Mesenchymal stem cell (in vitro differentiated cells and primary cell): ENCODE measurements around the gene CAPN10.

ENCODE experiments used
- DNase-seq: peaks from one replicate; pipeline ENCODE4 v3.0.0-alpha.2; 2013
- H2AFZ ChIP-seq: one replicate; pipeline ENCODE4 v1.6.1; 2013; ENCODE audit warnings: low read depth, mild to moderate bottlenecking, control low read depth, inconsistent platforms, low read length, moderate library complexity
- H2AK5ac ChIP-seq: 2 replicates; pipeline ENCODE4 v1.6.1; 2013; ENCODE audit warnings: low read length, moderate library complexity, mild to moderate bottlenecking, inconsistent platforms; ENCODE audit not compliant: severe bottlenecking
- H2BK120ac ChIP-seq: one replicate; pipeline ENCODE4 v1.6.1; 2013; ENCODE audit warnings: low read depth, mild to moderate bottlenecking, inconsistent platforms, low read length, moderate library complexity
- H2BK12ac ChIP-seq, 2 experiments: one replicate each; pipeline ENCODE4 v1.6.1; 2013; ENCODE audit warnings: inconsistent platforms in 2 of 2, low read length in 2 of 2, mild to moderate bottlenecking in 2 of 2, moderate library complexity in 2 of 2, control low read depth in 1 of 2
- H2BK15ac ChIP-seq: one replicate; pipeline ENCODE4 v1.6.1; 2013; ENCODE audit warnings: mild to moderate bottlenecking, low read depth, inconsistent platforms; ENCODE audit not compliant: poor library complexity, severe bottlenecking
- H2BK5ac ChIP-seq: 2 replicates; pipeline ENCODE4 v1.6.1; 2013; ENCODE audit warnings: low read depth, mild to moderate bottlenecking, low read length, control low read depth, inconsistent platforms; ENCODE audit not compliant: poor library complexity, severe bottlenecking
- H3K14ac ChIP-seq, 2 experiments: one replicate each; pipeline ENCODE4 v1.6.1; 2013; ENCODE audit warnings: inconsistent platforms in 2 of 2, low read length in 2 of 2, control low read depth in 1 of 2, mild to moderate bottlenecking in 1 of 2, moderate library complexity in 1 of 2
- H3K18ac ChIP-seq, 2 experiments: one replicate each; pipeline ENCODE4 v1.6.1; 2013; ENCODE audit warnings: inconsistent platforms in 2 of 2, low read length in 2 of 2, control low read depth in 1 of 2, low read depth in 1 of 2, mild to moderate bottlenecking in 1 of 2
- H3K23ac ChIP-seq, 2 experiments: one replicate each; pipeline ENCODE4 v1.6.1; 2013; ENCODE audit warnings: inconsistent platforms in 2 of 2, low read length in 2 of 2, mild to moderate bottlenecking in 2 of 2, moderate library complexity in 2 of 2, control low read depth in 1 of 2
- H3K27ac ChIP-seq: 2 replicates; pipeline ENCODE4 v1.5.1; 2013; ENCODE audit warnings: mild to moderate bottlenecking, moderate library complexity, low read length, control low read depth, inconsistent platforms; ENCODE audit not compliant: poor library complexity, severe bottlenecking
- H3K27me3 ChIP-seq, 2 experiments: 2 replicates each; pipeline versions ENCODE4 v1.6.1 to v1.7.0; 2013; ENCODE audit warnings: low read length in 2 of 2, mild to moderate bottlenecking in 2 of 2, moderate library complexity in 2 of 2, control low read depth in 1 of 2, inconsistent platforms in 1 of 2; ENCODE audit not compliant: control insufficient read depth in 1 of 2, insufficient read depth in 1 of 2
- H3K36me3 ChIP-seq, 2 experiments: 2 replicates each; pipeline versions ENCODE4 v1.6.1 to v1.7.0; 2013; ENCODE audit warnings: low read length in 2 of 2, control low read depth in 1 of 2, inconsistent platforms in 1 of 2, low read depth in 1 of 2, mild to moderate bottlenecking in 1 of 2; ENCODE audit not compliant: insufficient read depth in 2 of 2, control insufficient read depth in 1 of 2
- H3K4ac ChIP-seq, 2 experiments: one replicate each; pipeline ENCODE4 v1.6.1; 2013; ENCODE audit warnings: inconsistent platforms in 2 of 2, low read length in 2 of 2, mild to moderate bottlenecking in 2 of 2, moderate library complexity in 2 of 2, control low read depth in 1 of 2, low read depth in 1 of 2
- H3K4me1 ChIP-seq: 2 replicates; pipeline ENCODE4 v1.6.1; 2013; ENCODE audit warnings: low read depth, low read length, control low read depth; ENCODE audit not compliant: control insufficient read depth, insufficient read depth
- H3K4me2 ChIP-seq: 2 replicates; pipeline ENCODE4 v1.6.1; 2013; ENCODE audit warnings: low read length, mild to moderate bottlenecking, inconsistent platforms; ENCODE audit not compliant: poor library complexity, severe bottlenecking
- H3K4me3 ChIP-seq, 2 experiments: 2 replicates each; pipeline versions ENCODE4 v1.5.1 to v1.7.0; 2013; ENCODE audit warnings: low read length in 2 of 2, mild to moderate bottlenecking in 2 of 2, control low read depth in 1 of 2, low read depth in 1 of 2; ENCODE audit not compliant: insufficient read depth in 1 of 2
- H3K79me1 ChIP-seq: replicated peaks from 2 replicates; pipeline ENCODE4 v1.6.1; 2013; ENCODE audit warnings: mild to moderate bottlenecking, control low read depth, low read length, inconsistent platforms; ENCODE audit not compliant: poor library complexity, severe bottlenecking
- H3K9ac ChIP-seq: 2 replicates; pipeline ENCODE4 v1.7.0; 2013; ENCODE audit warnings: mild to moderate bottlenecking, low read length, moderate library complexity
- H3K9me3 ChIP-seq: 2 replicates; pipeline ENCODE4 v1.7.0; 2013; ENCODE audit warnings: mild to moderate bottlenecking, low read length; ENCODE audit not compliant: control insufficient read depth
- H4K8ac ChIP-seq: one replicate; pipeline ENCODE4 v1.6.1; 2013; ENCODE audit warnings: inconsistent platforms, mild to moderate bottlenecking, low read length, moderate library complexity
- H4K91ac ChIP-seq: one replicate; pipeline ENCODE4 v1.6.1; 2013; ENCODE audit warnings: mild to moderate bottlenecking, low read length, inconsistent platforms
- WGBS: methylation state at CpG from one replicate; pipeline ENCODE4 v1.1.7; 2013; ENCODE audit warnings: mixed read lengths; 5-methylcytosine and 5-hydroxymethylcytosine counted together

The CAPN10 gene

GRCh38 chr2:240602266-240603050 lies 15.9 kb downstream of the CAPN10 start:
- no peak for DNase-seq
- Histone ChIP-seq H3K4ac (no peak overlapping the region), H4K8ac (no peak overlapping the region), H3K79me1 (peaks cover 3% of the 10 kb centered on the region), H3K27ac (no peak overlapping the region), H2AFZ (no peak overlapping the region), H3K14ac (no peak overlapping the region), H3K4me2 (no peak overlapping the region), H2AK5ac (no peak overlapping the region), H3K27me3 (no peaks in the 10 kb centered on the region), H3K23ac (no peak overlapping the region), H4K91ac (peak overlapping the region; percentile 4), H2BK15ac (no peak overlapping the region), H2BK5ac (no peak overlapping the region), H2BK120ac (no peak overlapping the region), H3K9ac (no peak overlapping the region), H3K18ac (no peak overlapping the region), H3K9me3 (no peaks in the 10 kb centered on the region), H2BK12ac (no peak overlapping the region), H3K4me3 (no peak overlapping the region), H3K36me3 (peaks cover 15 to 57% of the 10 kb centered on the region in 2 experiments), H3K4me1 (peaks cover 12% of the 10 kb centered on the region)
- 91% methylated on average over 32 of the region's 32 CpGs for WGBS

DNA sequence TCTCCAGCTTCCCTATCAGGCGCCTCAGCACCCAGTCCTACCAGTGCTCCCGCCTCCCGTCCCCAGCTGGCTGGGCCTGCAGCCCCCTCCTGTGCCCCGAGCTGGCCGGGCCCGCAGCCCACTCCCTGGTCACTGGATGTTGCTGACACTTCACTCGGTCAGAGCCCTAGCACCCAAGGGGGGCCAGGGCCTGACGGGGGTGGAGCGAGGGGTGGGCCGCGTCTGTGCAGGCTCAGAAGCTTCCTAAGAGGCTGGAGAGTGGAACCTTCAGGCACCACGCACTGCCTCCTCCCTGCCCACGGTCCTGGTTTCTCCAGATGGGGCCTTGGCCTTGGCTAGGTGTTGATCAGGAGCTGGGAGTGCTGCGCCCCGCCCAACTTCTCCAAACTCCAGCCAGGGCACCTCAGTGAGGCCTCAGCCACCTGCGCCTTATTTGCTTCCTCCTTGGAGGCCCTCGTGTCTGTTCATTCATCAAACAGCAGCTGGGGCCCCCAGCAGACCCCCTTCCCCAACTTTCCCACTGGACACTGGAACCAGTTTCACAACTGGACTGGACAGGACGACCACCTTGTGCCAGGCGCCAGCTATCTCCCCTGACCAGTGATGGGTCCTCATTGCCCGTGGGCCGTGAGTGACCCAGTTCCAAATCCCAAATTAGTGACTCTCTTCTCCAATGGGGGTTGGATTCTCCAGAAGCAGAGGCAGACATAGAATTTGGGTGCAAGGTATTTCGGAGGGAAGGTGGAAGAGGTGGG lies 16.7 kb downstream of the CAPN10 start:
- Histone ChIP-seq H4K91ac (no peak overlapping the region), H3K36me3 (peaks cover 12 to 50% of the 10 kb centered on the region in 2 experiments), H3K23ac (no peak overlapping the region), H2BK120ac (no peak overlapping the region), H3K18ac (no peak overlapping the region), H3K4me1 (peaks cover 12% of the 10 kb centered on the region), H3K4me2 (no peak overlapping the region), H3K9me3 (no peaks in the 10 kb centered on the region), H4K8ac (no peak overlapping the region), H2BK15ac (no peak overlapping the region), H3K9ac (no peak overlapping the region), H3K79me1 (no peaks in the 10 kb centered on the region), H2AK5ac (no peak overlapping the region), H2AFZ (no peak overlapping the region), H2BK12ac (no peak overlapping the region), H3K4ac (no peak overlapping the region), H2BK5ac (no peak overlapping the region), H3K27me3 (no peaks in the 10 kb centered on the region), H3K14ac (no peak overlapping the region), H3K4me3 (no peak overlapping the region), H3K27ac (no peak overlapping the region)
- no peak for DNase-seq
- WGBS, result 97% methylated on average over 20 of the region's 22 CpGs

DNA sequence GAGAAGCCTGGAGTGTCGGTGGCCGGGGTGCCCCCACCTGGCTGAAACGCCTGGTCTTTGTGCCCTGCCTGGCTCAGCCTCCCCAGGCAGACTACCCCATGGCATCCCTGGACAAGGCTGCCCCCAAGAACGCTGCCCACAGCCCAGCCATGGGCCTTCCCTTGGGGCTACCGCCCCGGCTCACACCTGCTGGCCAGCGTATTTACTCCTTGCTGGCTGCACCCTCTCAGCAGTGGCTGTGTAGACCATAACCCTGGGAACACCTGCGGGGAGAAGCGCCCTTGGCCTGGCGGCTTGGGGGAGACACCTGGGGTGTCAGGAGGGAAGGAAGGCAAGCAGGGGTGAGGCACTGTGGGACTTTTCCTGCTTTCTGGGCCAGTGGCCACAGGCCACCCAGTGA lies 17.3 kb downstream of the CAPN10 start:
- H3K18ac ChIP-seq, result no peak overlapping the region
- DNase-seq, result no peak
- H3K4me3 ChIP-seq, result no peak overlapping the region
- no peak overlapping the region for H3K14ac ChIP-seq
- peaks cover 10 to 44% of the 10 kb centered on the region in 2 experiments for H3K36me3 ChIP-seq
- H2BK5ac ChIP-seq, result no peak overlapping the region
- H4K8ac ChIP-seq, result no peak overlapping the region
- H3K27me3 ChIP-seq, result no peaks in the 10 kb centered on the region
- no peak overlapping the region for H3K4me2 ChIP-seq
- 92% methylated on average over 7 of the region's 10 CpGs for WGBS
- H3K4ac ChIP-seq, result peak overlapping the region in 1 of 2 experiments; percentile 35
- no peak overlapping the region for H2AK5ac ChIP-seq
- H3K9me3 ChIP-seq, result no peaks in the 10 kb centered on the region
- no peak overlapping the region for H3K9ac ChIP-seq
- peak overlapping the region; percentile 27 for H2BK120ac ChIP-seq
- H2BK15ac ChIP-seq, result no peak overlapping the region
- no peak overlapping the region for H3K23ac ChIP-seq
- no peak overlapping the region for H2AFZ ChIP-seq
- H3K4me1 ChIP-seq, result peaks cover 12% of the 10 kb centered on the region
- H3K79me1 ChIP-seq, result no peaks in the 10 kb centered on the region
- H3K27ac ChIP-seq, result no peak overlapping the region
- H2BK12ac ChIP-seq, result no peak overlapping the region
- no peak overlapping the region for H4K91ac ChIP-seq

DNA sequence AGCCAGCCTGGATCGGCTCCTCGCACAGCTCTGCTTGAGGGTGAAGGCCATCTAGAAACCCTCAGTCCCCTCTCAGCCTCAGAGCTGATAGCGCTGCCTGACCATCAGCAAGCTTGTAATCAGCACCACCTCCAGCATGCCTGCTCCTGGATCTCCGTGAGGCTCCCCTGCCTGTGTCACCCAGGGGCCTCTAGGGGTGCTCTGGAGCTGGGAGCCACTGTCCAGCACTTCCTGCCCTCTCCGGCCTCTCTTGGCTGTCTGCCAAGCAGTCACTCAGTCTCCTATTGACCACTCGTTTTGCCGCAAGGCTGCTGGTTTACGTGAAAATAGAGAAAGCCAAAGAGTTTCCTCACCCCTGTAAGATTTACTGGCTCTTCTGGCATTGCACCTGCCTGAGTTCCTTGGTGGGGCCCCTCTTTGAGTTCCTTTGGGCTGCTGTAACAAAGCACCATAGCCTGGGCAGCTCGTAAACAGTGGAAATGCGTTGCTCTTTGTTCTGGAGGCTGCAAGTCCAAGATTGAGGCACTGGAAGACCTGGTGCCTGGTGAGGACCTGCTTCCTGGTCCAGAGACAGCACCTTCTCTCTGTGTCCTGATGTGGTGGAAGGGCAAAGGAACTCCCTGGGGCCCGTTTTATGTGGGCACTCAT lies 17.9 kb downstream of the CAPN10 start:
- 45% methylated on average over 10 of the region's 11 CpGs for WGBS
- Histone ChIP-seq H3K4ac (peak overlapping the region in 1 of 2 experiments; percentile 35), H3K23ac (no peak overlapping the region), H2AFZ (no peak overlapping the region), H3K4me2 (no peak overlapping the region), H2BK15ac (no peak overlapping the region), H2BK12ac (no peak overlapping the region), H3K4me3 (no peak overlapping the region), H2BK120ac (peak overlapping the region; percentile 27), H2AK5ac (no peak overlapping the region), H3K27ac (no peak overlapping the region), H4K8ac (peak overlapping the region; percentile 12), H3K9me3 (no peaks in the 10 kb centered on the region), H3K9ac (no peak overlapping the region), H3K14ac (no peak overlapping the region), H3K4me1 (peaks cover 12% of the 10 kb centered on the region), H2BK5ac (no peak overlapping the region), H3K27me3 (no peaks in the 10 kb centered on the region), H3K79me1 (no peaks in the 10 kb centered on the region), H4K91ac (no peak overlapping the region), H3K18ac (no peak overlapping the region), H3K36me3 (peaks cover 8 to 38% of the 10 kb centered on the region in 2 experiments)
- DNase-seq, result peak; percentile 73
